ENCODE measurements around the gene DHX57. TPM values are rescaled to one million over a fixed set of nuclear protein-coding genes. Genes with fewer than 3 reads are reported as not detected.

DHX57 gene
- total RNA-seq, 2 experiments from 2014 or later = 10.8 to 12.5 TPM

Other genes starting within 250 kb of the DHX57 start
- gene GALM, start 209.8 kb downstream of the DHX57 start, total RNA-seq = 10 to 100 TPM; 31.3 to 31.9 TPM
- gene SRSF7, start 124.6 kb downstream of the DHX57 start, total RNA-seq = 100 to 1,000 TPM; 212 to 217 TPM
- gene GEMIN6, start 97.7 kb downstream of the DHX57 start, total RNA-seq = 10 to 100 TPM; 23.7 to 24.5 TPM
- gene MORN2, start within 50 bp of the DHX57 start, total RNA-seq = 1 to 10 TPM; 5.1 to 6.2 TPM
- not detected for gene ARHGEF33, start 13.9 kb upstream of the DHX57 start, total RNA-seq
- gene SOS1, start 245.1 kb upstream of the DHX57 start, total RNA-seq = 10 to 100 TPM; 16.8 to 17.1 TPM